HG03460 (cell line): Measurements from ENCODE around the gene P2RX6.
"Not testable (repeated sequence)": the region's sequence is repeated elsewhere in the genome, so short reads cannot be mapped to it uniquely, and the experiment has no call there.

ENCODE experiments used
- ATAC-seq: cut with Tn5 transposase; IDR thresholded peaks from one replicate; pipeline ENCODE4 v1.9.1; 2021; ENCODE audit not compliant: unreplicated experiment

Gene P2RX6

GRCh38 chr22:21014726-21015465, at the start of gene P2RX6:
Gene P2RX6 (plus strand): TSS chr22:21015165. CDS start chr22:21015175, 10 bp downstream.
- ATAC-seq, result no peak

- ATAC-seq, result no peak
Measured at GRCh38 chr22:20965888-20966855, 48.8 kb upstream of the P2RX6 start.

GRCh38 chr22:20966883-20967696, 47.9 kb upstream of the P2RX6 start, which contains the start of gene AIFM3:
Gene AIFM3 (plus strand): TSS chr22:20967255. CDS start chr22:20967945, 690 bp downstream.
- ATAC-seq, result no peak

- no peak for ATAC-seq
Measured at GRCh38 chr22:20967697-20968211, 47.2 kb upstream of the P2RX6 start.

- ATAC-seq, result no peak
Measured at GRCh38 chr22:20968281-20968977, 46.5 kb upstream of the P2RX6 start.

- ATAC-seq, result no peak
Measured at GRCh38 chr22:20970939-20971657, 43.9 kb upstream of the P2RX6 start.

- ATAC-seq, result not testable (repeated sequence)
Measured at GRCh38 chr22:20972014-20972694, 42.8 kb upstream of the P2RX6 start.

- no peak for ATAC-seq
Measured at GRCh38 chr22:20972933-20973577, 41.9 kb upstream of the P2RX6 start.

GRCh38 chr22:20973634-20974286, 41.2 kb upstream of the P2RX6 start:
- no peak for ATAC-seq

GRCh38 chr22:20974336-20974955, 40.5 kb upstream of the P2RX6 start:
- ATAC-seq, result no peak

- ATAC-seq, result no peak
Measured at GRCh38 chr22:20975541-20976290, 39.2 kb upstream of the P2RX6 start.

- ATAC-seq, result no peak
Measured at GRCh38 chr22:20976291-20976877, 38.6 kb upstream of the P2RX6 start.

GRCh38 chr22:20977019-20977418, 37.9 kb upstream of the P2RX6 start:
- ATAC-seq, result no peak

- no peak for ATAC-seq
Measured at GRCh38 chr22:20977516-20978170, 37.3 kb upstream of the P2RX6 start.

GRCh38 chr22:20978419-20978818, 36.5 kb upstream of the P2RX6 start:
- ATAC-seq, result no peak
